ES-I3 (cell line): ENCODE data around the gene ISOC2.
A peak's percentile ranks its signal among the peaks of the same experiment; 100 is the strongest.

Experiments used
- H3K36me3 ChIP-seq: 2 replicates; pipeline ENCODE4 v1.6.1; 2013; ENCODE audit warnings: mild to moderate bottlenecking, low read length, control low read depth, moderate library complexity; ENCODE audit not compliant: insufficient read depth
- H3K4me1 ChIP-seq: 2 replicates; pipeline ENCODE4 v1.6.1; 2013; ENCODE audit warnings: mild to moderate bottlenecking, control low read depth, low read length; ENCODE audit not compliant: insufficient read depth
- H3K9ac ChIP-seq: 2 replicates; pipeline ENCODE4 v1.6.1; 2013; ENCODE audit warnings: low read depth, mild to moderate bottlenecking, low read length, moderate library complexity
- H3K9me3 ChIP-seq: 2 replicates; pipeline ENCODE4 v1.6.1; 2013; ENCODE audit warnings: mild to moderate bottlenecking, low read length, moderate library complexity; ENCODE audit not compliant: control insufficient read depth, insufficient read depth

The ISOC2 gene

DNA sequence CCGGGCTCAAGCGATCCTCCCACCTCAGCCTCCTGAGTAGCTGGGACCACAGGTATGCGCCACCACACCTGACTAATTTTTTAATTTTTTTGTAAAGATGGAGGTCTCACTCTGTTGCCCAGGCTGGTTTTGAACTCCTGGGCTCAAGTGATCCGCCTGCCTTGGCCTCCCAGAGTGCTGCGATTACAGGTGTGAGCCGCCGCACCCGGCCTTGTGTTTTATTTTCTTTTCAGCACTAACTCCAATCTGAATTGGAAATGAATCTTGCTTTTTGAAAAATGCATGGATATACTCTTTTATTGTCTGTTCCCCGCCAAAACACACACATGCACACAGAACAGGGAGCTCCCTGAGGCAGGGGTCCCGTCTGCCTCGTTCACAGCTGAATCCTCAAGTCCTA lies 1.3 kb upstream of the ISOC2 start:
- no peaks in the 10 kb centered on the region for H3K36me3 ChIP-seq
- H3K9ac ChIP-seq, result no peak overlapping the region
- no peaks in the 10 kb centered on the region for H3K9me3 ChIP-seq
- peaks cover 20% of the 10 kb centered on the region for H3K4me1 ChIP-seq

DNA sequence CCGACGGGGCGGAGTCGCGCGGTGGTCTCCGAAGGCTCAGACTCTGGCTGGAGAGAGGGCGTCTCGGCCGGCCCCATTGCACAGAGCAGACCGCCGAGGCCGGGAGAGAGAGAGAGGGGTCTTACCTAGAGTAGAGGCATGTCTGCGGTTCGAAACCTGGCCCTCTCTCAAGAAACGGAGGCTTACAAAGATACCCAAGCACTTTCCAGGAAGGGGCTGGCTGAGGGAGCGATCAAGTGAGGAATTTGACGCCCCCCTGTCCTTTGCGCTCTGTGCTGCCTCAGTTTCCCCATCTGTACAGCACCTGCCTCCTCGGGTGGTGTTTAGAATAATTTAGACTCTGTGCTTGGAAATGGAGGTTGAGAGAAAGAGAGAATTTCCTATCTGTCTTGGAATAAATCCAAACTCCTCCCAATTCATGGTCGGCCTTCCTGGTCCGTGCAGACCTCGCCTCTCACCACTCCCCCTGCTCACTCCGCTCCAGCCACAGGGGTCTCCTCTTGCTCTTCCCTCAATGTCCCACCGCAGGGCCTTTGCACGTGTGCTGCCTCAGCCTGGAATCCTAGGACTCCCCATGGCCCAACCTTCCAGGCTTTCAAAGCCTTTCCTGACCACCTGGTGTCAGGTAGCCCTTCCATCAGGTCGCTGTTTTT lies 658 bp upstream of the ISOC2 start:
- H3K9ac ChIP-seq, result peak overlapping the region; percentile 54; the same call in 1 of the 2 replicates
- no peaks in the 10 kb centered on the region for H3K9me3 ChIP-seq
- H3K36me3 ChIP-seq, result no peaks in the 10 kb centered on the region
- H3K4me1 ChIP-seq, result peaks cover 20% of the 10 kb centered on the region

DNA sequence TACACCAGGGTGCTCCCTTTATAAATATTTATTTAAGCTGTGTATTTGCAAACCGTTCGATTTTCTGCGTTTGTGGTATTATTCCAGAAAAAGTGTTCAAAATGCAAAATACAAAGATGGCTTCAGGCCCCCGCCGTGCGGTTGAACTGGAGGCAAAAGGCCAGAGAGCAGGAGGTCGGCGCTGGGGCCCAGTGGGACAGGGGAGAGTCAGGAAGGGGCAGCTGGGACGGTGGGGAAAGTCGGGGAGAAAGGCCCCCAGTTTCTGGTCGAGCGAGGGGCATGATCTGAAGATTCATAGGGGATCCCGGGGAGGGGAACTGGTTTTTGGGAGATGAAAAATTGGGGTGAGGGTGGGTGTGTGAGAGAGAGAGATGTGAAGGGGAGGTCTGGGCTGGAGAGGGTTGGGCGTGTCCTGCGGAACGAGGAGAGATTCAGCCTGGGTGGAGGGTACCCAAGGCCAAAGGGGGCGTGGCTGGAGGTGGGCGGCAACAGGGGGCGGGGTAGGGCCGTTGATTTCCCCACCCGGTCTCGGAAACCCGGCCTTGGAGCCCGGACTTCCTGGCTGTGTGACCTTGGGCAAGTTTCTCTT lies 678 bp downstream of the ISOC2 start:
- Histone ChIP-seq H3K9me3 (no peaks in the 10 kb centered on the region), H3K9ac (peak overlapping the region; percentile 70; the same call in 1 of the 2 replicates), H3K4me1 (peaks cover 20% of the 10 kb centered on the region), H3K36me3 (no peaks in the 10 kb centered on the region)

DNA sequence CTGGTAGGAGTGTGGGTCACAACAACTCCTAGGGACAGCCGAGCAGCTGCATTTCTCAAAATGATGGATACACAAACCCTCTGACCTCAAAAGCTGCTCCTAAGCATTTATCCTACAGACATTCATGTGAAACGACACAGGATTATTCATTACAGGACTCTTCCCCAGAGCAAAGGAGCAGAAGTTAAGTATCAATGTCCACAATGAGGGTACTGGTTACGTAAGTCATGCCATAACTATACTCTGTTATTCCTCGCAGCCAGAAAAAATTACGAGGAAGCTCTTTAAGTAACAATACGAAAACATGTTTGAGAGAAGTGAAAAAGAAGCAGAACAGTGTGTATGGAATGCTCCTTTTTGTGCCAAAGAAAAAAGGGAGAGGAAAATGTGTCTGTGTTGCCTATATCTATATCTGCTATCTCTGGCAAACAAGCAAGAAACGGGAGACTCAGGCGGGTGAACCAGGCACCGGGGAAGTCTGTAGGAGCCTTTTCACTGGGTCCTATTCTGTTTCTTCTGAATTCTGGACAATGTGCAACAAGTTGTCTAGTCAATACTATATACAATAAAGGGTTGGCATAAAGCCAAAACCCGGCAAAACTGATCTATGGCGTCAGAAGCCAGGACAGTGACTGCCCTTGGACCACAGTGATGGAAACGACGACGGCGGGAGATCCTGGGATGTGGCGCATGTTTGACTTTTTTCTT lies 1.3 kb downstream of the ISOC2 start:
- Histone ChIP-seq H3K4me1 (peaks cover 13% of the 10 kb centered on the region), H3K9ac (peak overlapping the region; percentile 62; the same call in 1 of the 2 replicates), H3K36me3 (no peaks in the 10 kb centered on the region), H3K9me3 (no peaks in the 10 kb centered on the region)

DNA sequence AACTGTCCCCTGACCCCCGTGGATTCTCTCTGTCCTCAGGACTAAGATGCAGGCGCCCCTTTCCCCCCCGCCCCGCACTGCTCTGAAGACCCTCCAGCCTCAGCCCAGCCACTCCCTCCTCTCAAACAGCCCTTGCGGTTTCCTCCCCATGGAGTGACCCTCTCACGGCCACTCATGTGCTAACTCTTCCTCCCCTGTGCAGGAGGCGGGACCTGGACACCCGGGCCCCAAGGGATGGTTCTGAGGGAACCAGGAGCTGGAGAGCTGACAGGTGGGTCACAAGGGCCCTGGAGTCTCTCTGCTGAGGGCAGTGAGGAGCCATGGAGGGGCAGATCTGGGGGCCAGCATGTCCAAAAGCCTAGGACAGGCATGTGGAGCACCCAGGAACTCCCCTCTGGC lies 1.9 kb downstream of the ISOC2 start:
- H3K9me3 ChIP-seq, result no peaks in the 10 kb centered on the region
- H3K9ac ChIP-seq, result no peak overlapping the region
- peaks cover 12% of the 10 kb centered on the region for H3K4me1 ChIP-seq
- no peaks in the 10 kb centered on the region for H3K36me3 ChIP-seq

DNA sequence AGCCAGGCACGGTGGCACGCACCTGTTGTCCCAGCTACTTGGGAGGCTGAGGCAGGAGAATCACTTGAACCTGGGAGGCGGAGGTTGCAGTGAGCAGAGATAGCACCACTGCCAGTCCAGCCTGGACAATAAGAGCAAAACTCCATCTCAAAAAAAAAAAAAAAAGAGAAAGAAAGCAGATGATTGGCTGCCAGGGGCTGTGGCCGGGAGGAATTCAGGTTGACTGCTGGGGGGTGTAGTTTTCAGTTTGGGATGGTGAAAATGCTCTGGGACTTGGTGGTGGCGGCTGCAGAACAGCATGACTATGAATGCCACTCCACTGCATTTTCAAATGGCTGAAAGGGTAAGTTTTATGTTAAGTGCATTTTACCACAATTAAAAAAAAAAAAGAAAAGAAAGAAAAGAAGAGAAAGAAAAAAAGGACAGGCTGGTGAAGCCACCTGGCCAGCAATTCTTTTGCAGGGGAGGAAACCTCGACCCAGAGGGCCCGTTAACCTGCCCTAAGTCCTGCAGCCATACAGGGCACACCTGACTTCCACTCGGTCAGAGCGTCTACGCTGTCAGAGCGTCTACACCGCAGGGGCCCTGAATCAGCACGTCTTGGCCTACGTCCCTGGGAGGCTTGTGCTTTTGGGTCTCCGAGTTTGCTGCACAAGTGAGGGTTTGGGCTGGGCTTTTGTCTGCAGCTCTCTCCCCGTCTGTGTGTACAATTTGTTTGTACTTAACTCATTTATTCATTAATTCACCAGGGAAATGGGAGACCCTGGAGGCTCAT lies 3.6 kb downstream of the ISOC2 start:
- no peaks in the 10 kb centered on the region for H3K36me3 ChIP-seq
- H3K9ac ChIP-seq, result no peak overlapping the region
- H3K9me3 ChIP-seq, result no peaks in the 10 kb centered on the region
- peaks cover 12% of the 10 kb centered on the region for H3K4me1 ChIP-seq

DNA sequence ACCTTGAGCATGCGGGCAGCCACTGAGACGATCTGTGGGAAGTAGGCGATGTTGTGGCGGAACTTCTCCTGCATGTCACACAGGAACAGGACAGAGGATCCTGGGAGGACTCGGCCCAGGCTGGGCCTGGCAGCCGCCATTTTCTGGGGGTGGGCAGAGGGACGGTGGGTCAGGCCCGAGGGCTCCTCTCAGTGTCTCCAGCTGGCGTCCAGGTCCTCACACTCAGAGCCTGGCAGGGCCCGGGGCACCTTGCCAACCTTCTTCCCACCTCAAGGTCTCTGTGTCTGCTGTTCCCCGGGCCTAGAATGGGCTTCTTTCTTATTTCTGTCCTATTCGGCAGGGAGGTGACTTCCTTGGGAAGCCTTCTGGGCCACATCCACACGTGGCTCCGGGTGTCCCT lies 5.1 kb downstream of the ISOC2 start:
- H3K4me1 ChIP-seq, result peaks cover 12% of the 10 kb centered on the region
- H3K9me3 ChIP-seq, result no peaks in the 10 kb centered on the region
- no peak overlapping the region for H3K9ac ChIP-seq
- no peaks in the 10 kb centered on the region for H3K36me3 ChIP-seq

DNA sequence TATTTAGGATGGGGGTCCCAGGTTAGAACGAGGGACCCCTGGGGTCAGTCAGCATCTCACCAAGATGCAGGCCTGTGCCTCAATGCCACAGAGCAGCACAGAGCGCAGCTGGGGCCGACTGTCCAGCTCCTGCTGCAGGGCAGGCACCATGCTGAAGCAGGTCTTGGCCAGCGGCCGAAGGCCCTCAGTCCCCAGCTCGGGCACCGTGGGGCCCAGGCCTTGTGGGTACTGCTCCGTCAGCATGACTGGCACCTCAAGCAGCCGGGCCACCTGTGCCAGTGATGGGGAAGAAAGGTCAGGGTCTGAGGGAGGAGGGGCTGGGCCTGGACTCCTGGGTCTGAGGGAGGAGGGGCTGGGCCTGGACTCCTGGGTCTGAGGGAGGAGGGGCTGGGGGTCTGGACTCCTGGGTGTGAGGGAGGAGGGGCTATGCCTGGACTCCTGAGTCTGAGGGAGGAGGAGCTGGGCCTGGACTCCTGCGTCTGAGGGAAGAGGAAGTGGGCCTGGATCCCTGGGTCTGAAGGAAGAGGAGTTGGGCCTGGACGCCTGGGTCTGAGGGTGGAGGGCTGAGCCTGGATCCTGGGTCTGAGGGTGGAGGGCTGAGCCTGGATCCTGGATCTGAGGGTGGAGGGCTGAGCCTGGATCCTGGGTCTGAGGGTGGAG lies 5.7 kb downstream of the ISOC2 start:
- Histone ChIP-seq H3K9me3 (no peaks in the 10 kb centered on the region), H3K9ac (no peak overlapping the region), H3K4me1 (peaks cover 12% of the 10 kb centered on the region)

DNA sequence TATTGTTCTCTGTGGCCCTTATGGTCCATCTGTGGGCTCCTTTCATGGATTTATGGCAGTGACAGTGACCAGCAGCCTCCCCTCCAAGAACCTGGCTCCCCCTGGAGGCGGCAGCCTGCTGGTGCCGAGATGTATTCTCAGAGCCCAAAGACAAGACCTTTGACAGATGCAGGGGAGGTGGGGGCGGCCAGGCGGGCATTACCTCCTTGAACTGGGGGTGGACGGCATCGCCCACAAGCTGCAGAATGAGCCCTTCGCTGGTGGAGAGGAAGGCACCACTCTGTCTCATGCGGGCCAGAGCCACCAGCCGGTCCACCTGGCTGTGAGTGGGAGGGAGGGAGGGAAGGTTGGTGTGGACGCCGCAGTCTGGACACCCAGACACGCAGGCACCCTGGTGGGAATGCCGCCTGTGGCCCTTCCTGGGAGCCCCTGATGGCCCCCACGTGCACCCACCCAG lies 6.6 kb downstream of the ISOC2 start:
- no peak overlapping the region for H3K9ac ChIP-seq
- no peaks in the 10 kb centered on the region for H3K36me3 ChIP-seq

More for the DNA sequence above, 5.7 kb downstream of the ISOC2 start:
- H3K36me3 ChIP-seq, result no peaks in the 10 kb centered on the region

DNA sequence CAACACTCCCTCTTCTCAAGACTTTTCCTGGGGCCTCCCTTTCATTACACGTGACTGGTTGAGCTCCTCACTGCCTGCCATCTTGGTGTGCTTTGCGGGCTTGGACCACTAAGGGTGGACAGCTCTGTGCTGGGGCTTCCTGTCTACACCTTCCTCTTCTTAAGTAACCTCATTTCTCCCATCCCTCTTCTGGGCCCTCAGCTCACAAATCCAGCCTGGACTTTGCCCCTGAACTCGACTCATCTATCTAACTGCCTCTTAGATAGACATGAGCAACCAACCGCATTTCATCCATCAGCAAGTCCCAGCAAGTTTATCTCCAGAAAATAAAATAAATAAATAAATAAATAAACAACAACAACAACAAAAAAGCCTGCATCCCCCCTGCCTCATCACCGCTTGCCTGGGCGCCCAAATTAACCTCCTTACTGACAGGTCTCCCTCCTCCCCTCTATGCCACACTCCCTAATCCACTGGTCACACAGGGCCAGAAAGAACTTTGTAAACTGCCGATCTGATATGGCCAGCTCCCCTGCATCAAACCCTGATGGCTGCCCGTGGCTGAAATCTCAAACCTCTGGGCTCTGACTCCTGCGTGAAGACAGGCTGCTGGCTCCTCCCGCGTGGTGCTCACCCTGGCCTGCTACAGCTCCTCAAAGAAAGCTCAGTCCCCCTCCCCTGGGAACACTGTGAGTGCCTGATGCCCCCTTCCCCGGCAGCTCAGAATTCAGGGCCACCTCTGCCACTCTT lies 7.8 kb downstream of the ISOC2 start:
- Histone ChIP-seq H3K4me1 (peaks cover 4% of the 10 kb centered on the region; the same call in 1 of the 2 replicates), H3K9me3 (no peaks in the 10 kb centered on the region), H3K9ac (no peak overlapping the region), H3K36me3 (no peaks in the 10 kb centered on the region)

More for the DNA sequence above, 6.6 kb downstream of the ISOC2 start:
- Histone ChIP-seq H3K4me1 (peaks cover 5% of the 10 kb centered on the region), H3K9me3 (no peaks in the 10 kb centered on the region)

DNA sequence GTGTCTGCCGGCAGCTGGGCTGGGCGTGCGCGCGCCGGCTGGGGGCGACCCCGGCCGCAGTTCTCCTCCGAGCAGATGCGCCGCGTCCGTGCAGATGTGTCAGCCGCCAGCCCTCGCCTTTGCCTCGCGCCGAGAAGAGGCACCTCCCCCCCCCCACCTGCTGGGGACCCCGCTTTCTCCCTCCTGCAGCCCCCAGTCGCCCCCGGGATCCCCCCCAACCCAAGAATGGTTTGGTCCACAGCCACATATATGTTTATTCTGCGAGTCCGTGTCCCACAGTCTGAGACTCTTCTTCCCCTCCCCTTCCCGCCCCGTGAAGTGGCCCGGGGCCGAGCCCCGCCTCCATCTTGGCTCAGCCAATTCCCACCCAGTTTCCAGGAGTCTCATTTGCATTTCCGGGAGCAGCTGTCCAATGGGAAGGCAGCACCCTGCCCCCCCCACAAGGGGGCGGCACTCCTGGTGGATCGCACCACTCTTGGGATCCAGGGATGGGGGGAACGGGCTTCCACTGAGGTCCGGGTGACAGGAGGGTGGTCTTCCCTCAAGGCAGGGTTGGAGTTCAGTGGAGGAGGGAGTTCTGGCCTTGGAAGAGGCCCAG lies 8.6 kb downstream of the ISOC2 start:
- Histone ChIP-seq H3K36me3 (no peaks in the 10 kb centered on the region), H3K4me1 (no peaks in the 10 kb centered on the region), H3K9ac (peak overlapping the region; percentile 16; the same call in 1 of the 2 replicates), H3K9me3 (no peaks in the 10 kb centered on the region)

DNA sequence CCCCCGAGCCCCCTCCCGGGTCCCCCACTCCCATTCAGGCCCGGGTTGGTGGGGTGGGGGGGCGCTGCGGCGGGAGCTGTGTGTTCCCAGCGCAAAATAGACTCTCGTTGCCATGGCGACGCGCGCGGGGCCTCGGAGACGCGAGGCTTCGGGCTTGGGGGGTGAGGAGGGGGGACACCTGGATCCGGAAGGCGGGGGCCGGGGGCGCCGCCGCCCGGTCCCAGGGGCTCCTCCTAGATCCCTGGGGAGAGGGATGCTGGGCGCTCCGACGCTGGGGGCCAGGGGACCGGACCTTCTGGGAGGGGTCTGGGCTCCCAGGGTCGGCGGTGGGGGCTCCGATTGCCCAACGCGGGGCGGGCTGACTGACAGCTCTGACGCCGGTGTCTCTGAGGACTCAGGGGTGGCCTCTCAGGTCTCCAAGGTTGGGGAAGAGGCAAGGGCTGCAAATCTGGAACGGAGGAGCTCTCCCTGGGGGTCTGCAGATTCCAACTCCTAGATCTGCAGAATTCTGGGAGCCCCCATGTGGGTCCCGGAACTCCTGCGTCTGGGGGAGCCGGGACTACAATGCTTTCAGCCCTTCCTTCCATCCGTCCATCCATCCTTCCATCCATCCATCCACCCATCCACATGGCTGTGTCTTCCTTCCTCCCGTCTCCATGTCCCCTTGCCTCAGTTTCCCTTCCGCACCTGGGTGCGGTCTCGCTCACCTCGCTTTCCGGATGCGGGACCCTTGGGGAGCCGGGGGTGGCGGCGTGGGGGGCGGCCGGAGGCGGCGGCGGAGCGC lies 9.3 kb downstream of the ISOC2 start:
- H3K9ac ChIP-seq, result peak overlapping the region; percentile 16; the same call in 1 of the 2 replicates
- no peaks in the 10 kb centered on the region for H3K36me3 ChIP-seq
- no peaks in the 10 kb centered on the region for H3K4me1 ChIP-seq
- no peaks in the 10 kb centered on the region for H3K9me3 ChIP-seq
